ENCODE results near the gene RPUSD4. TPM values are rescaled to one million over a fixed set of nuclear protein-coding genes. Genes with fewer than 3 reads are reported as not detected.

RPUSD4 gene
- total RNA-seq, 1 experiment from 2014 or later, result 42.9 TPM

DNA sequence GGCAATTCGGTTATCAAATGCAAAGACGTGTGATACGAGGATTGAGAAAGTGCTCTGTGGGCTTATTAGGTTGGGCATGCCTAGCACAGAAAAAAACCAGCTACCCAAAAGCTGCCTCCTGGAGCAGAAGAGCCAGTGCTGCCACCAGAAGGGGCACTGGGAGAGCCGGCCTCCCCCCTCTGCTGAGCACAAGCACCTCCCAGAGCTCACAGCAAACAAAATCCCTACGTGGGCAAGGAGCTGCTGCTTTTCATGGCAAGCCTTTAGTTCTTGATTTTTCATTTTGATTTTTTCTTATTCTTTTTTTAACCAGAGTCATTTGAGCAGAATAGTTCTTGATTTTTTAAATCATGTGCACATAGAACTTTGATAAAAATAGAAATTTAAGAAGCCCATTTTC is 12.8 kb downstream of the RPUSD4 start:
- H3K23me2 ChIP-seq (ENCODE audit: insufficient read length, low read depth, low read length, poor library complexity, severe bottlenecking), result no peaks in the 10 kb centered on the region
- H2BK5ac ChIP-seq (ENCODE audit: insufficient read length, low read length), result no peak overlapping the region
- H2BK15ac ChIP-seq (ENCODE audit: low read depth, low read length), result no peak overlapping the region
- Mint-ChIP-seq H3K9me3 (peaks cover 23% of the 10 kb centered on the region in 2 experiments), H3K4me1 (no peaks in the 10 kb centered on the region), H3K4me3 (no peak overlapping the region), H3K36me3 (ENCODE audit: insufficient read depth in 1 of 3, low read depth in 3 of 3) (peaks cover 77 to 86% (median 84%) of the 10 kb centered on the region in 3 experiments), H3K27me3 (ENCODE audit: low read depth) (no peaks in the 10 kb centered on the region; the same call in 1 of the 2 replicates), H3K27ac (no peak overlapping the region)
- no peak for DNase-seq
- no peaks in the 10 kb centered on the region for H3K79me1 ChIP-seq (ENCODE audit: insufficient read depth, low read depth, low read length, poor library complexity, severe bottlenecking)
- H3T11ph ChIP-seq (ENCODE audit: low read length), result no peak overlapping the region
- no peak overlapping the region for H3K4ac ChIP-seq (ENCODE audit: low read depth, low read length)
- no peaks in the 10 kb centered on the region for H3K27me3 ChIP-seq (ENCODE audit: insufficient read depth, low read length)
- H3K9me3 ChIP-seq (ENCODE audit: control insufficient read depth, low read depth, low read length), result peaks cover 17% of the 10 kb centered on the region
- no peak overlapping the region for H2AK5ac ChIP-seq (ENCODE audit: insufficient read length, low read length)
- no peak overlapping the region for H2AFZ ChIP-seq (ENCODE audit: low read length)
- no peak overlapping the region for H2BK20ac ChIP-seq (ENCODE audit: low read depth, low read length, poor library complexity, severe bottlenecking)
- H4K91ac ChIP-seq (ENCODE audit: insufficient read length, low read depth, low read length), result no peak overlapping the region
- H3K9ac ChIP-seq (ENCODE audit: extremely low read depth, insufficient read length, low read length), result no peak overlapping the region
- H4K8ac ChIP-seq (replicated peaks; ENCODE audit: insufficient read length, low read depth, low read length), result no peak overlapping the region
- H3K18ac ChIP-seq (ENCODE audit: insufficient read length, low read depth, low read length), result no peak overlapping the region
- H3K27ac ChIP-seq (ENCODE audit: insufficient read length, low read depth, low read length), result no peak overlapping the region
- no peak overlapping the region for H3K23ac ChIP-seq (ENCODE audit: insufficient read length, low read depth, low read length)
- H2BK120ac ChIP-seq (ENCODE audit: low read depth, low read length, poor library complexity, severe bottlenecking), result no peak overlapping the region
- no peak overlapping the region for H3K56ac ChIP-seq (ENCODE audit: insufficient read length, low read depth, low read length)
- no peak overlapping the region for H3K4me2 ChIP-seq (ENCODE audit: insufficient read depth, insufficient read length, low read length)
- no peaks in the 10 kb centered on the region for H4K20me1 ChIP-seq (ENCODE audit: control insufficient read depth, insufficient read depth, insufficient read length)
- no peak overlapping the region for H4K5ac ChIP-seq (ENCODE audit: insufficient read length, low read depth, low read length)
- H2BK12ac ChIP-seq (ENCODE audit: insufficient read length, low read depth, low read length), result no peak overlapping the region
- TF ChIP-seq, protein P1, sequence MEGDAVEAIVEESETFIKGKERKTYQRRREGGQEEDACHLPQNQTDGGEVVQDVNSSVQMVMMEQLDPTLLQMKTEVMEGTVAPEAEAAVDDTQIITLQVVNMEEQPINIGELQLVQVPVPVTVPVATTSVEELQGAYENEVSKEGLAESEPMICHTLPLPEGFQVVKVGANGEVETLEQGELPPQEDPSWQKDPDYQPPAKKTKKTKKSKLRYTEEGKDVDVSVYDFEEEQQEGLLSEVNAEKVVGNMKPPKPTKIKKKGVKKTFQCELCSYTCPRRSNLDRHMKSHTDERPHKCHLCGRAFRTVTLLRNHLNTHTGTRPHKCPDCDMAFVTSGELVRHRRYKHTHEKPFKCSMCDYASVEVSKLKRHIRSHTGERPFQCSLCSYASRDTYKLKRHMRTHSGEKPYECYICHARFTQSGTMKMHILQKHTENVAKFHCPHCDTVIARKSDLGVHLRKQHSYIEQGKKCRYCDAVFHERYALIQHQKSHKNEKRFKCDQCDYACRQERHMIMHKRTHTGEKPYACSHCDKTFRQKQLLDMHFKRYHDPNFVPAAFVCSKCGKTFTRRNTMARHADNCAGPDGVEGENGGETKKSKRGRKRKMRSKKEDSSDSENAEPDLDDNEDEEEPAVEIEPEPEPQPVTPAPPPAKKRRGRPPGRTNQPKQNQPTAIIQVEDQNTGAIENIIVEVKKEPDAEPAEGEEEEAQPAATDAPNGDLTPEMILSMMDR (conservative IDR thresholded peaks at IDR 0.05), result no peak
- WGBS (ENCODE audit: extremely low coverage, insufficient read length, low lambda C conversion rate), result no CpG with 5 or more reads among the region's 5 CpGs
- H3K79me2 ChIP-seq (ENCODE audit: insufficient read depth, low read length), result no peaks in the 10 kb centered on the region
- H3K4me1 ChIP-seq (ENCODE audit: insufficient read depth, low read length), result no peaks in the 10 kb centered on the region
- no peak overlapping the region for H3K14ac ChIP-seq (ENCODE audit: insufficient read depth, low read length)
